Upper lobe of right lung (tissue), 1 donor: Measurements from ENCODE around the gene B3GAT1. TPM values are rescaled to one million over a fixed set of nuclear protein-coding genes. Genes with fewer than 3 reads are reported as not detected.

Source experiments
- ATAC-seq: fragments of 200-7000 bp; cut with Tn5 transposase; one replicate; pipeline ENCODE4 v1.9.1; 2020; ENCODE audit warnings: mild to moderate bottlenecking, moderate library complexity
- DNase-seq: peaks from one replicate; pipeline ENCODE4 v3.0.0-alpha.2; 2020
- H3K27ac ChIP-seq: fragments of 200-600 bp; one replicate; pipeline ENCODE4 v1.8.0; 2022
- H3K27me3 ChIP-seq: fragments of 200-600 bp; one replicate; pipeline ENCODE4 v1.8.0; 2022; ENCODE audit warnings: mild to moderate bottlenecking
- H3K36me3 ChIP-seq: fragments of 200-600 bp; one replicate; pipeline ENCODE4 v1.8.0; 2022
- H3K4me1 ChIP-seq: fragments of 200-600 bp; one replicate; pipeline ENCODE4 v1.8.0; 2022
- H3K4me3 ChIP-seq: fragments of 200-600 bp; one replicate; pipeline ENCODE4 v1.8.0; 2022; ENCODE audit warnings: mild to moderate bottlenecking
- H3K9me3 ChIP-seq: fragments of 200-600 bp; one replicate; pipeline ENCODE4 v1.8.0; 2022
- intact Hi-C: fragments of 100-400 bp; cut with DNase I; formaldehyde crosslinking; loops from one replicate; pipeline ENCODE4 v1.11.0; 2022
- total RNA-seq: library from RNA; stranded (reverse); fragmentation: NEBNext Ultra II Directional; extraction: Animal tissue kit (Norgen Biotek cat#: 25700); gene quantifications from one replicate; pipeline ENCODE4 v1.2.1, GENCODE V29; 2021
- TF ChIP-seq, protein P1 (sequence below): fragments of 200-600 bp; IDR thresholded peaks from one replicate; pipeline ENCODE4 v1.8.0; 2022; ENCODE audit warnings: antibody characterized with exemption
- donor health status: DM: no; HTN: yes; CAD: no; lungs with severe emphysema.

B3GAT1 gene
- total RNA-seq, 1 donor from 2014 or later, result 1.2 TPM

DNA sequence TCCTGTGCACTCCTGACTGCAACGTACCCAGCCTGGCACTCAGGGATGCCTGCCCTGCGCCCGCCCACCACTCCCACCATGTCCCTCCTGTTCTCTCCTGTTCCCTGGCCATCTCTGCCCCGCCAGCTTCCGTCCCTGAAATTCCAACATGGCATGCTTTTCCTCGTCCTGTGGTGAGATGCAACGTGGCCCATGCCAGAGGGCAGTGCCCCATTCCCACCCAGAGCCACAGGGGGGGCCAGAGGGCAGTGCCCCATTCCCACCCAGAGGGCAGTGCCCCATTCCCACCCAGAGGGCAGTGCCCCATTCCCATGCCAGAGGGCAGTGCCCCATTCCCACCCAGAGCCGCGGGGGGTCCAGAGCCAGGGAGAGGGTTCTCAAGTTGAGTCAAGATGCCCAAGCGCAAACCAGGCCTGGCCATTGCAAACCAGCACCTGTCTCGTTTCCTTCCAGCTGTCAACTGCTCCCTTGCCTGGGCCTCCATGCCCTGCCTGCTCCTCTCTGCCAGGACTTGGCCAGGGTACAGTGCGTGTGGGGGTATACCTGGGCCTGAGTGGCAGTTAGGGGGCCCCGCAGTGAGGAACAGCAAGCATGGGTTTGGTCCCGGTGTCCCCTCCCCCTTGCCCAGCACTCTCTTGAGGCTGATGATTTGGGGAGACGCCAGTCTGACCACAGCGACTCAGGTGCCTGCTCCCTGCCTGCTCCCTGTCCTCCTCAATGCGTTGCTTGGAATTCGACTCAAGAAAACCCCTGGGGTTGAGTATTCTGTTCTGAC lies 14.6 kb downstream of the B3GAT1 start:
- no peak for ATAC-seq
- DNase-seq, result no peak
- no peak overlapping the region for H3K27ac ChIP-seq
- TF ChIP-seq, protein P1, sequence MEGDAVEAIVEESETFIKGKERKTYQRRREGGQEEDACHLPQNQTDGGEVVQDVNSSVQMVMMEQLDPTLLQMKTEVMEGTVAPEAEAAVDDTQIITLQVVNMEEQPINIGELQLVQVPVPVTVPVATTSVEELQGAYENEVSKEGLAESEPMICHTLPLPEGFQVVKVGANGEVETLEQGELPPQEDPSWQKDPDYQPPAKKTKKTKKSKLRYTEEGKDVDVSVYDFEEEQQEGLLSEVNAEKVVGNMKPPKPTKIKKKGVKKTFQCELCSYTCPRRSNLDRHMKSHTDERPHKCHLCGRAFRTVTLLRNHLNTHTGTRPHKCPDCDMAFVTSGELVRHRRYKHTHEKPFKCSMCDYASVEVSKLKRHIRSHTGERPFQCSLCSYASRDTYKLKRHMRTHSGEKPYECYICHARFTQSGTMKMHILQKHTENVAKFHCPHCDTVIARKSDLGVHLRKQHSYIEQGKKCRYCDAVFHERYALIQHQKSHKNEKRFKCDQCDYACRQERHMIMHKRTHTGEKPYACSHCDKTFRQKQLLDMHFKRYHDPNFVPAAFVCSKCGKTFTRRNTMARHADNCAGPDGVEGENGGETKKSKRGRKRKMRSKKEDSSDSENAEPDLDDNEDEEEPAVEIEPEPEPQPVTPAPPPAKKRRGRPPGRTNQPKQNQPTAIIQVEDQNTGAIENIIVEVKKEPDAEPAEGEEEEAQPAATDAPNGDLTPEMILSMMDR, result no peak
- peaks cover 10% of the 10 kb centered on the region for H3K27me3 ChIP-seq
- H3K9me3 ChIP-seq, result no peaks in the 10 kb centered on the region
- no peaks in the 10 kb centered on the region for H3K36me3 ChIP-seq
- H3K4me1 ChIP-seq, result no peaks in the 10 kb centered on the region
- H3K4me3 ChIP-seq, result no peak overlapping the region
- intact Hi-C loops, result no loop called here

DNA sequence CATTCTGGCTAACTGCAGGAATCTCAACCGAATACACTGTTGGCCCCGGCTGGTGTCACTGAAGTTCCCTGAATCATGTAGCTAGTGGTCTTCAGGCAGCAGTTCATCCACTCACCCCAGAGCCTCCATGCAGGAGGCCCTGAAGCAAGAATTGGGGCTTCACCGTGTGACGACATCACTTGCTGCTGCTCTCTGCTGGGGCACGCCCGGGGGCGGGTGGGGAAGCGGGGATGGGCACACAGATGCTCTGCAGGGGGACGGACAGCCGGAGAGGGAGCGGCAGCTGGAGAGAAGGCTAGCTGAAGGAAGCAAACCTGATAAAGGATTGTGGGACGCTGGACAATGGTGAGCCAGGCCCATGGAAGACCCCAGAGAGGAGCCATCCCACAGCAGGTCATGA lies 17.0 kb downstream of the B3GAT1 start:
- DNase-seq (no peak), ATAC-seq (no peak)
- intact Hi-C loops, result no loop called here

DNA sequence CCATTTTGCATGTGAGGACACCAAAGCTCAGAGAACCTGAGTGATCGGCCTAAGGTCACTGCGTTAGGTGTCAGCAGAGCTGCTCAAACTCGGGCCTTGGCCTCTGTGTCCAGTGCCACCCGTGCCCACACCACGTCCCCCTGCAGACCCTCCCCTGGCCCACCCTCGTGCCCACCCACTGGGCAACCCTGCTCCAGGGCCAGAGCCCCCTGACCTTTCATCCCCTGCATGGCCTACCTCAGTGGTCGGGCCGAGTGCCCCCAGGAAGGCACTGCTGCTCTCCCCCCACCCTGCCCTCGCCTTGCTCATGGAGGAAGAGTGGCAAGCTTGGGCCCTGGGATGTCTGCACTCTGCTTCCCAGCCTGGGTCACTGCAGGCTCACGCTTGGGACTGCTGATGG lies 17.7 kb downstream of the B3GAT1 start:
- ATAC-seq (no peak), DNase-seq (no peak)
- Histone ChIP-seq H3K36me3 (no peaks in the 10 kb centered on the region), H3K27ac (no peak overlapping the region), H3K4me3 (no peak overlapping the region), H3K27me3 (peaks cover 4% of the 10 kb centered on the region), H3K9me3 (no peaks in the 10 kb centered on the region), H3K4me1 (no peaks in the 10 kb centered on the region)
- TF ChIP-seq, protein P1, result no peak
- intact Hi-C loops, result no loop called here

More for the DNA sequence above, 17.0 kb downstream of the B3GAT1 start:
- H3K36me3 ChIP-seq, result no peaks in the 10 kb centered on the region
- no peak overlapping the region for H3K4me3 ChIP-seq
- H3K9me3 ChIP-seq, result no peaks in the 10 kb centered on the region
- TF ChIP-seq, protein P1, result no peak
- H3K27ac ChIP-seq, result no peak overlapping the region
- peaks cover 3% of the 10 kb centered on the region for H3K27me3 ChIP-seq
- no peaks in the 10 kb centered on the region for H3K4me1 ChIP-seq

DNA sequence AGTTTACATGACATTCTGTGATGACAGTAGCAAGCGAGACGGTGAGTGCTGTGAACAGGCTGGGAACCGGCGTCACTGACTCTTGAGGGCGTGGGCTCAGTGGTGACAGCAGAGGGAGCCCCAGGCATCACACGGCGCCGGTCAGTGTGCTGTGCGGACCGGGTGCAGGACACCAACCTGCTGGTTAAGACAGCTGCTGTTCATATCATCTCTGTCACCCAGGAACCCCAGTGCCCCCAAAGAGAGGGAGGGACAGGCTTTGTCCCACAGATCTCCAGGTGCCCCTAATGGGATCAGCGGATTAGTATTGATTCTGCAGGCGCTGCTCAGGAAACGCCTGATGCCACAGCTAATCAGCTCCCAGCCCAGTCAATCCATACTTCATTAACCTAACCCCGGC lies 18.4 kb downstream of the B3GAT1 start:
- Histone ChIP-seq H3K27me3 (peaks cover 9% of the 10 kb centered on the region), H3K4me3 (no peak overlapping the region), H3K27ac (no peak overlapping the region), H3K9me3 (no peaks in the 10 kb centered on the region), H3K4me1 (no peaks in the 10 kb centered on the region), H3K36me3 (no peaks in the 10 kb centered on the region)
- ATAC-seq, result peak; percentile 35
- DNase-seq, result no peak
- intact Hi-C loops, result no loop called here
- TF ChIP-seq, protein P1, result peak; percentile 23

DNA sequence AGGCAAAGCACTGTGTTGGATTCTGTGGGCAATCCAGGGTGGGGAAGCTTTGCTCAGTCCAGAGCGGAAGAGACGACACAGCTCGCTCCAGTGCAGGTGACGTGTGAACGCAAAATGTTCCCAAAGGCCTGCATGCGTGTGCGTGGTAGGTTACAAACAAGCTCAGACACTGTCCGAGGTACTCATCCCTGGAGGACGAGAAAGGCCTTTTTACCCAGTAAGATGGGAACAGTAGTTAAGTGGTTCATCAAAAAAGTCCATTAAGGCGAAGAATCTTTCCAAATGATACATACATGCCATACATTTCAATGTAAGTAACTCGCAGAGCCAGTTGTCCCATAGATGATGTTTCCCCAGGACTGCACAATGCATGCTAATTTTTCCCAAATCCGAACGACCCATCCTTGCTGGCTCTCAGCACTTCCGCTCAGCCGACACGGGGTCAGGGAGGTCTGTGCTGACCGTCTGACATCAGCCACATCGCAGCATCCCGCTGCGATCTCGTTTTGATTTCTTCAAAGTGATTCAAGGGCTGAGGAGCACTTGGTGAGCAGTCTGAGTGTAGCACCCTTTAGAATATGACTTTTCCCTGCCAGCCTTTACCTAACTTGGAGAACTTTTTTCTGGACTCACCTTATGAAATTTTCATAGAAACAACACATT lies 19.0 kb downstream of the B3GAT1 start:
- Histone ChIP-seq H3K27me3 (peaks cover 10% of the 10 kb centered on the region), H3K36me3 (no peaks in the 10 kb centered on the region), H3K4me3 (no peak overlapping the region), H3K27ac (no peak overlapping the region), H3K9me3 (no peaks in the 10 kb centered on the region), H3K4me1 (no peaks in the 10 kb centered on the region)
- TF ChIP-seq, protein P1, result no peak
- intact Hi-C loops, result no loop called here
- no peak for DNase-seq
- no peak for ATAC-seq
